Measurements from ENCODE around the gene MS4A18. TPM values are rescaled to one million over a fixed set of nuclear protein-coding genes. Genes with fewer than 3 reads are reported as not detected.

Gene MS4A18
- total and polyA plus RNA-seq, 4 donors, result not detected

GRCh38 chr11:60744114-60744513 lies 19.6 kb downstream of the MS4A18 start:
- no peak overlapping the region for H3K9ac ChIP-seq (ENCODE audit: low read depth in 1 of 2, low read length in 2 of 2)

More at GRCh38 chr11:60744114-60744513, 19.6 kb downstream of the MS4A18 start:
- Histone ChIP-seq H3K36me3 (ENCODE audit: control insufficient read depth in 4 of 4, insufficient read depth in 3 of 4, low read depth in 1 of 4, low read length in 3 of 4) (no peaks in the 10 kb centered on the region), H3K4me1 (ENCODE audit: control insufficient read depth in 4 of 4, insufficient read depth in 4 of 4, low read length in 3 of 4) (no peaks in the 10 kb centered on the region), H3K9me3 (ENCODE audit: control insufficient read depth in 4 of 4, low read length in 3 of 4) (peaks cover 0 to 7% (median 0%) of the 10 kb centered on the region in 4 donors), H3K4me3 (ENCODE audit: low read depth in 1 of 3, low read length in 3 of 3) (no peak overlapping the region), H3K27me3 (ENCODE audit: control insufficient read depth in 4 of 4, insufficient read depth in 4 of 4, low read length in 3 of 4) (peaks cover 0 to 5% (median 0%) of the 10 kb centered on the region in 4 donors), H3K27ac (ENCODE audit: low read depth in 1 of 2, low read length in 2 of 2) (no peak overlapping the region)
- WGBS, result 83% methylated on average over 5 of the region's 5 CpGs
- no peak for TF ChIP-seq CTCF (IDR thresholded peaks at IDR 0.05; ENCODE audit: low read depth, low read length, missing input control)
- TF ChIP-seq EGR1 (IDR thresholded peaks at IDR 0.05; ENCODE audit: low read depth in 2 of 2), result no peak
- no peak for TF ChIP-seq HNF4A (conservative IDR thresholded peaks at IDR 0.05)
- no peak for TF ChIP-seq ATF3 (IDR thresholded peaks at IDR 0.05)
- no peak for TF ChIP-seq REST (IDR thresholded peaks at IDR 0.05)
- TF ChIP-seq MAX (IDR thresholded peaks at IDR 0.05), result no peak
- no peak for TF ChIP-seq FOXA1 (IDR thresholded peaks at IDR 0.05)
- TF ChIP-seq YY1 (IDR thresholded peaks at IDR 0.05), result no peak
- no peak for TF ChIP-seq ZBTB33 (IDR thresholded peaks at IDR 0.05)
- TF ChIP-seq SP1 (IDR thresholded peaks at IDR 0.05), result no peak
- no peak for TF ChIP-seq GABPA (IDR thresholded peaks at IDR 0.05 in 1 of 2, conservative IDR thresholded peaks at IDR 0.05 in 1 of 2)
- no peak for TF ChIP-seq RAD21 (IDR thresholded peaks at IDR 0.05)
- no peak for TF ChIP-seq HNF4G (IDR thresholded peaks at IDR 0.05)
- no peak for TF ChIP-seq JUND (IDR thresholded peaks at IDR 0.05)
- TF ChIP-seq NR2F2 (IDR thresholded peaks at IDR 0.05), result no peak
- no peak for TF ChIP-seq RXRA (IDR thresholded peaks at IDR 0.05)
- TF ChIP-seq TAF1 (conservative IDR thresholded peaks at IDR 0.05), result no peak
- TF ChIP-seq FOXA2 (IDR thresholded peaks at IDR 0.05), result no peak
- DNase-seq (ENCODE audit: low spot score), result no peak
